NT2/D1 (cell line): Measurements from ENCODE around the gene MAGI2.

Experiments
- YY1 ChIP-seq: IDR thresholded peaks from 2 replicates; pipeline ENCODE4 v1.6.1; 2011; ENCODE audit not compliant: insufficient read length, insufficient read depth
- ZNF274 ChIP-seq: IDR thresholded peaks from 2 replicates; pipeline ENCODE4 v1.6.1; 2011; ENCODE audit warnings: mild to moderate bottlenecking, low read depth, low read length

GRCh38 chr7:79211724-79212123, 241.7 kb downstream of the MAGI2 start:
- TF ChIP-seq YY1: no peak
- no peak for TF ChIP-seq ZNF274
